Measurements from ENCODE around the gene LAMC2. TPM values are rescaled to one million over a fixed set of nuclear protein-coding genes. Genes with fewer than 3 reads are reported as not detected.

The LAMC2 gene
- total and polyA plus RNA-seq, 9 donors: 0.47 to 33.7 (median 2.9) TPM

DNA sequence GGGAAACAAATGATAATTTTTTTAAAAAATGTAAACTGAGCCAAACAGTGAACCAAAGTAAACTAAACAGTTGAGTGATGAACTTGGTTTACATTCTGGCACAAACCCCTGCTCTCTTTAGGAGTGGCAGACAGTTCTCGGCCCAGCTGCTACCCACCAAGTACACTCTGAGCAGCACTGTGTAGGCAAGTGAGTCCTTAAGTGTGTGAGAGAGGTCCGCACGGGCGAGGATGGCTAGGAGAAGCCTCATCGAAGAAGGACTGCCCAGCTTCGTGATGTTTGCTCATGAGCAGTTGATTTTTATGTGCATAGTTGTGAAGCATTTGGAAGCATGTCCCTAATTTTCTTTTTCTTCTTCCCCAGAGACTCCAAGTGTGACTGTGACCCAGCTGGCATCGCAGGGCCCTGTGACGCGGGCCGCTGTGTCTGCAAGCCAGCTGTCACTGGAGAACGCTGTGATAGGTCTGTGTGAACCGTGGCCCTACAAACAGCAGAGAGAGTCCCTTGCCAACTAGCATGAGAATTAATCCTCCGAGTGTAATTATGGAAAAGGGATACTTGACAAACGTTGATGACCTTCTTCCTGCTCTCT, 32.1 kb downstream of the LAMC2 start:
- no peak overlapping the region for H3K27ac ChIP-seq
- TF ChIP-seq POLR2A (IDR thresholded peaks at IDR 0.05) (no peak), EP300 (IDR thresholded peaks at IDR 0.05) (no peak)
- TF ChIP-seq, protein P1, sequence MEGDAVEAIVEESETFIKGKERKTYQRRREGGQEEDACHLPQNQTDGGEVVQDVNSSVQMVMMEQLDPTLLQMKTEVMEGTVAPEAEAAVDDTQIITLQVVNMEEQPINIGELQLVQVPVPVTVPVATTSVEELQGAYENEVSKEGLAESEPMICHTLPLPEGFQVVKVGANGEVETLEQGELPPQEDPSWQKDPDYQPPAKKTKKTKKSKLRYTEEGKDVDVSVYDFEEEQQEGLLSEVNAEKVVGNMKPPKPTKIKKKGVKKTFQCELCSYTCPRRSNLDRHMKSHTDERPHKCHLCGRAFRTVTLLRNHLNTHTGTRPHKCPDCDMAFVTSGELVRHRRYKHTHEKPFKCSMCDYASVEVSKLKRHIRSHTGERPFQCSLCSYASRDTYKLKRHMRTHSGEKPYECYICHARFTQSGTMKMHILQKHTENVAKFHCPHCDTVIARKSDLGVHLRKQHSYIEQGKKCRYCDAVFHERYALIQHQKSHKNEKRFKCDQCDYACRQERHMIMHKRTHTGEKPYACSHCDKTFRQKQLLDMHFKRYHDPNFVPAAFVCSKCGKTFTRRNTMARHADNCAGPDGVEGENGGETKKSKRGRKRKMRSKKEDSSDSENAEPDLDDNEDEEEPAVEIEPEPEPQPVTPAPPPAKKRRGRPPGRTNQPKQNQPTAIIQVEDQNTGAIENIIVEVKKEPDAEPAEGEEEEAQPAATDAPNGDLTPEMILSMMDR (IDR thresholded peaks at IDR 0.05): no peak
- DNase-seq: no peak
- no peak overlapping the region for H3K4me3 ChIP-seq
- no peaks in the 10 kb centered on the region for H3K27me3 ChIP-seq
- H3K9me3 ChIP-seq: no peaks in the 10 kb centered on the region
- intact Hi-C loops (cut with DNase I): no loop called here
- peaks cover 4% of the 10 kb centered on the region for H3K4me1 ChIP-seq (ENCODE audit: insufficient read depth)
- no peaks in the 10 kb centered on the region for H3K36me3 ChIP-seq
- WGBS, 3 donors: 61 to 76% (median 73%) methylated on average over 14 of the region's 14 CpGs

DNA sequence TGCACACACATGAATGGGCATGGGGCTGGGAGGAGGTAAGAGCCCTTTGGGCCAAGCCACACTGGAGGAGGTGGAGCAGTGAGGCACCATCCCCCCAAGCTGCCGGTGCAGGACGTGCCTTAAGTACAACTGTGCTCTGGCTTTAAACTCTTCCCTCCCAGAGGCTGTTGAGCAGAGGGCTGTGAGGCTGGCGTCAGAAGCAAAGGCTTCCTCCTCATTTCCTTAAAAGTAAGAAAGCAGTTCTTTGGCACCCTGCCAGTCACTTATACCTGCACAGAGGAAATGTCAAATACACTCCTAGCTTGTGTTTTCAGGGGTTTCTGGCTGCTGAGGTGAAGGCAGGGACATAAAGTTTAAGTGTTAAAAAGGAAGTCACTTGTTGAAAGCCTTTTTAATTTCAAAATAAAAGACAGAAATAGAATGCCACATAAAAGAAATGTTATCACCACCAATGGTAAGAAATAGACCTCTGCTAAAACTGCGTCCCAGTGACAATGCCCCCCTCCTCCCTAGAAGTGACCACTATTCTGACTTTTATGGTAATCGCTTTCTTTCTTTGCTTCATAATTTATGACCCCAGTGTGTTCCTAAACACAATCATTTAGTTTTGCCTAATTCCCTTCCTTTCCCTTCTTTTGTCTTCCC, 33.0 kb downstream of the LAMC2 start:
- no peak for TF ChIP-seq POLR2A (IDR thresholded peaks at IDR 0.05)
- TF ChIP-seq EP300 (IDR thresholded peaks at IDR 0.05): no peak
- TF ChIP-seq, protein P1 (IDR thresholded peaks at IDR 0.05): no peak
- intact Hi-C loops (cut with DNase I): no loop called here
- WGBS, 3 donors: 8 to 9% (median 8%) methylated on average over 5 of the region's 5 CpGs
- Histone ChIP-seq H3K4me1 (ENCODE audit: insufficient read depth) (peaks cover 4% of the 10 kb centered on the region), H3K9me3 (no peaks in the 10 kb centered on the region), H3K36me3 (no peaks in the 10 kb centered on the region), H3K4me3 (no peak overlapping the region), H3K27me3 (no peaks in the 10 kb centered on the region), H3K27ac (peak overlapping the region in 1 of 2 donors; percentile 11)
- DNase-seq: peak; percentile 36 to 49 (median 38)

DNA sequence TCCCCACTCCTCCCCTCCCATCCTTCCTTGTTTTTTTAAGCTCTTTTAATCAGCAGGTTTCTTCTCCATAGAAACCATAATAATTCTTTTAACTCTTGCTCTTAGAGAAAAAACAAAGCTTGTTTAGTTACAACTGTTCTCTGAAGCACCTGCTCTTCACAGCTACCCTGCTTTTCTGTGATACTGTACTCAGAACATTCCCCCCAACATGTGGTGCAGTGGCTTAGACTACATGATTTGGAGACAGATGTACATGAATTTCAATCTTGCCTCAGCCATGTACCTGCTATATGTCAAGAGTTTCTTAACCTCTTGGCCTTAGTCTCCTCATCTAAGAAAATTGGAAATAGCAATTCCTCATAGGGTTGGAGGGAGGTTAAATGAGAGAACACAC, 33.5 kb downstream of the LAMC2 start:
- Histone ChIP-seq H3K9me3 (no peaks in the 10 kb centered on the region), H3K27me3 (no peaks in the 10 kb centered on the region), H3K36me3 (no peaks in the 10 kb centered on the region), H3K27ac (no peak overlapping the region), H3K4me3 (no peak overlapping the region), H3K4me1 (ENCODE audit: insufficient read depth) (peaks cover 4% of the 10 kb centered on the region)
- intact Hi-C loops (cut with DNase I): no loop called here
- DNase-seq: no peak
- TF ChIP-seq, protein P1 (IDR thresholded peaks at IDR 0.05): no peak
- no peak for TF ChIP-seq POLR2A (IDR thresholded peaks at IDR 0.05)
- TF ChIP-seq EP300 (IDR thresholded peaks at IDR 0.05): no peak

DNA sequence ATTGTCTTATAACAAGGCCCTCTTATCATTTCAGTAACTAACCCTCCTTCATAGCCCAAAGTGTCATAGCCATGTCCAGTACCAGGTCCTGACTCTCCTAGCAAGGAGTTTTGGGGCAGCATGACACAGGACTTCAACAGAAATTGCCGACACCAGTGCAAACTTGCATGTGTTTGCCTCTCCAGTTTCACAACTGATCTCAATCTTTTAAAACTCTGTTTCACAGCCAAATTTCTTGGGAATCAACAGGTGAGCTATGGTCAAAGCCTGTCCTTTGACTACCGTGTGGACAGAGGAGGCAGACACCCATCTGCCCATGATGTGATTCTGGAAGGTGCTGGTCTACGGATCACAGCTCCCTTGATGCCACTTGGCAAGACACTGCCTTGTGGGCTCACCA, 36.8 kb downstream of the LAMC2 start:
- 93 to 95% (median 94%) methylated on average over 3 of the region's 3 CpGs for WGBS, 3 donors
- intact Hi-C loops (cut with DNase I): no loop called here

More for the DNA sequence above, 36.8 kb downstream of the LAMC2 start:
- H3K4me1 ChIP-seq (ENCODE audit: insufficient read depth): peaks cover 4% of the 10 kb centered on the region
- no peaks in the 10 kb centered on the region for H3K27me3 ChIP-seq
- DNase-seq: no peak
- H3K36me3 ChIP-seq: no peaks in the 10 kb centered on the region
- no peak overlapping the region for H3K27ac ChIP-seq
- H3K9me3 ChIP-seq: no peaks in the 10 kb centered on the region
- H3K4me3 ChIP-seq: no peak overlapping the region
- TF ChIP-seq EP300 (IDR thresholded peaks at IDR 0.05): no peak
- TF ChIP-seq POLR2A (IDR thresholded peaks at IDR 0.05): no peak
- TF ChIP-seq, protein P1 (IDR thresholded peaks at IDR 0.05): no peak

All from ovary (tissue), 9 donors.